NCI-H2171 (cell line): ENCODE measurements around the gene PRDM16.
A peak's percentile ranks its signal among the peaks of the same experiment; 100 is the strongest.

Experiments
- DNase-seq: peaks from one replicate; lab custom pipeline; 2025; lab: John Stamatoyannopoulos, UW

The PRDM16 gene

DNA sequence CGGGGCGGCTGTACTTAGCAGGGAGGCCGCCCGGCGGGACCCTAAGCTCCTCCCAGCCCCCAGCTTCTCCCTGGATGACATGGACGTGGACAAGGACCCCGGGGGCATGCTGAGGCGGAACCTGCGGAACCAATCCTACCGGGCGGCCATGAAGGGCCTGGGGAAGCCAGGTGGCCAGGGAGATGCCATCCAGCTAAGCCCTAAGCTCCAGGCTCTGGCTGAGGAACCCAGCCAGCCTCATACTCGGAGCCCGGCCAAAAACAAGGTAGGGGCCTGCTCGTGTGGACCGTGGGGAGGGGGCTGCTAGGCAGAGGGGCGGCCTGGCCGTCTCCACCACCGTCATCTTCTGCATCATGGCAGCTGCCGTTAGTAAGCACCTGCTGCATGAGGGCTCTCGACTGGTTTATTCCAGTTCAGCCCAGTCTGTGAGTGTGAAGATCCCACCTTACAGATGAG, 394.4 kb downstream of the PRDM16 start:
- DNase-seq: no peak

DNA sequence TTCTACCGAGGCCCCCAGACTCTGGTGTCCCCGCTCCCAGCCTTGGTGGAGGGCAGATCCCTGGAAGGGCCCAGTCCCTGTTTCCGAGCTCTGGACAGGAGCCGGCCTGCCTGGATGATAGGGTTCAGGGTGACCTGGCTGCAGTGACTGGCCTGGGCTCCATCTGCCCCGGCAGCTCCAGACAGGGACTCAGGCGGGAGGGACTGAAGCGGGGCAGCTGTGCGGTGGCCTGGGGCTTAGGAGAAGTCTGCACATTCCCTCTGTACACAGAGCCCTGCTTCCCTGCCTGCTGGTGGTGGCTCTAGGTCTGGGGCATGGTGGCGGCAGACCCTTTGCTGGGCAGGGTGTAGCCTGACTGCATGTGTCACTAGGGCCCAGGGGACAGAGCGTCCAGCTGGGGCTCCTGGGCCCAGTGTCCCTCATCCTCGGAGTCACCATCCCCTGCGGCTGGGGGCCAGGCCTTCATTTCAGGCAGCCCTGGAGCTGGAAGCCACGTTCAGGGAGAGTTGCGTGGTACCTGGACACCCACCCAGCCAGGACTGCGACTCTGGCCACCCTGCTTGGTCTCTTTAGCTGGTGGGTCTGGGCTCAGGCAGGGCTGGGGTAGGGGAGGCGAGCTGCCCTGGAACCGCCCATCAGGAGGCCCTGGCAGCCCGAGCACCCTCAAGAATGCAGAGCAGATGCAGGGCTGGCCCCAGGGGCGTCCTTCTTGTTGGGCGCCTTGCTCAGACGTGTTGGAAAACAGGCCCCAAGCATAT, 395.1 kb downstream of the PRDM16 start:
- peak; percentile 11 for DNase-seq

DNA sequence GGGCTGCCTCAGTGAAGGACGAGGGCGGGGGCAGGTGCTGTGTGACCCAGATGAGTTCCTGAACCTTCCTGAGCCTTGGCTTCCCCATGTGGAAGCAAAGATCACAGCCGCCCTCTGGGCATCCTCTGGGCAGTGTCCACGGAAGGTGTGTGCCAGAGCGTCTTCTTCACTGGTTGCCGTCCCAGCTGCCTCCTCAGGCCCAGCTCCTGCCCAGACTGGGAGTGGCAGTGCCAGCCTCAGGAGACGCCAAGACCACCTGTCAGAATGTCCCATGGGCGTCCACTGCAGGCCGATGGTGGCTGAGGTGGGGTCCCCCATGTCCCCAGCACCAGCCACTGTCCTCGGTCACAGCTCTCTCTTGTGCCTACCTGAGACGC, 395.6 kb downstream of the PRDM16 start:
- DNase-seq: no peak

DNA sequence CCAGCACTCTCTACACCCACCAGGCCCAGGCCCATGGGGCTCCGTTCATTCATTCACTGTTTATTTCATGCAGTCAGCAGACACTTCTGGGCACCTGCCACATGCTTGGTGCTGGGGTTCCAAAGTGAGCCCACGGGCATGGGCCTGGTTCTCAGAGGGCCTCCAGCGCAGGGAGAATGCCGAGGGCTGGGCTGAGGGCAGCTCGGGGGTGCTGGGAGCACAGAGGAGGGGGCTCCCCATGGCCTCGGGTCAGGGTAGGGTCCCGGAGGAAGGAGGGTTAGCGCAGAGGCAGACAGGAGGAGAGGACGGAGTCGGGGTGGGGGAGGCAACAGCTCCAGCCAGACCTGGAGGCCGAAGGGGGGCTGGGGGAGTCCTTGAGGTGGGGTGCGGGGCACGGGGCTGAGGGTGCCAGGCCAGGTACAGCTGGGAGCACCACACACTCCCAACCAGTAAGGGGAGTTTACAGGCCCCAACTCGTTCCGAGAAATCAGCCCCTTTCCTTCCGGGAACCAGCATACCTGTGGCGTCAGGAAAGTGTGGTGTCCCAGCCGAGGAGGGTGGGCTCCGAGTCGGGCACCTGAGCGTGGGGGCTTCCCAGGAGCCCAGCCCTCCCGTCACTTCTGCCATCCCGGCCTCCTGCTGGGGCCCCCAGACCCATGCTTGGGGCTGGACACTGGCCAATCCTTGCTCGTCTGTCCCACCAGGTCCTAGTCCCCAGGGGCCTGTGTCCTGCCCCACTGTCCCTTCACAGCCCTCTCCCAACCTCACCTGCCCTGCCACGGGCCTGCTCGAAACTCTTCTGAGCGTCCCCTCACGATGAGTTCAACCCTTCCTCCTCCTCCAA, 396.3 kb downstream of the PRDM16 start:
- no peak for DNase-seq

DNA sequence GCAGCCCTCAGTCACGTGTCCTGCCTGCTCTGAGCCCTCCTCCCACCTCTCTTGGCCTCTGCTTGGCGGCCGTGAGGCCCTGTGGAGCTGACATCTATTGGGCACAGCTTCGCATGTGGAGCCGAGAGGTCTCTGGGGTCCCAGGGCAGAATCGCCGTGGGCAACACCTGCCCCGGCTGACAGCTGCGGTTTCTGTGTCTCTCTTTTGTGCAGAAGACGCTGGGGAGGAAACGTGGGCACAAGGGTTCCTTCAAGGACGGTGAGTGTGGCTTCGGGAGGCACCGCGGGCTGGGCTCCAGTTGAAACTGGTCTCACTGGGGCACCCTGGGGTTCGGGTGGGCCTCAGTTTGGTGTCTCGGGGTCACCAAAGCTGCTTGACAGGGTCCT, 396.9 kb downstream of the PRDM16 start:
- no peak for DNase-seq

DNA sequence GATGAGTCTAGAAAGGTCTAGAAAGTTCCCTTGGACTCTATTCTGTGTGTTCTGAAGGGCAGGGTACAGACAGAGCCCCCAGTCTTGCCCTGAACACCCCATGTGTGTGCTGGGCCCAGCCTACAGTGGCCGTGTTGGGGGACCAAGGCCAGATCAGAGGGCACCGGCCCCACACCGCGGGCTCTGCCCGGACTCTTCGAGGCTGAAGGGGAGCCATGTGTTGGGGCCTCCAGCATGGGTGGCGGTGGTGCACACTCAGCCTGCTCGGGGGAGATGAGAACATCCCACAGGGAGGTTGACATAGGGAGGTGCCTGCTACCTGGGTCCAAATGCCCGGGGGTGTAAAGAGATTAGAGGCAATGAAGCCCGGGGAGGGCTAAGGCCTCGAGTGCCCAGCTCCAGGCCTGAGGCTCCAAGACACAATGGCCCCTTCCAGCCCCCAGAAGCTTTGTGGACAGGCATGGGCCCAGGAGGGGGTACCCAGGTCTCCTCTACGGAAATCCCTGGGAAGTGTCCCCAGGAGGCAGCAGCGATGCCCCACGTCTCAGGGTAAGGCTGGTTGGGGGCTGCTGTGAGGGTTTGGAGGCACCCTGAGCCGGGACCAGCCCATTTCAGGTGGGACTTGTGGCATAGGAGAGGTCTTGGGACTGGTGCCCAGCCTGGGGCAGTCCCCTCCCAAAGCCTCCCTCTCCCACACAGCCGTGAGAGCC, 397.5 kb downstream of the PRDM16 start:
- DNase-seq: no peak

DNA sequence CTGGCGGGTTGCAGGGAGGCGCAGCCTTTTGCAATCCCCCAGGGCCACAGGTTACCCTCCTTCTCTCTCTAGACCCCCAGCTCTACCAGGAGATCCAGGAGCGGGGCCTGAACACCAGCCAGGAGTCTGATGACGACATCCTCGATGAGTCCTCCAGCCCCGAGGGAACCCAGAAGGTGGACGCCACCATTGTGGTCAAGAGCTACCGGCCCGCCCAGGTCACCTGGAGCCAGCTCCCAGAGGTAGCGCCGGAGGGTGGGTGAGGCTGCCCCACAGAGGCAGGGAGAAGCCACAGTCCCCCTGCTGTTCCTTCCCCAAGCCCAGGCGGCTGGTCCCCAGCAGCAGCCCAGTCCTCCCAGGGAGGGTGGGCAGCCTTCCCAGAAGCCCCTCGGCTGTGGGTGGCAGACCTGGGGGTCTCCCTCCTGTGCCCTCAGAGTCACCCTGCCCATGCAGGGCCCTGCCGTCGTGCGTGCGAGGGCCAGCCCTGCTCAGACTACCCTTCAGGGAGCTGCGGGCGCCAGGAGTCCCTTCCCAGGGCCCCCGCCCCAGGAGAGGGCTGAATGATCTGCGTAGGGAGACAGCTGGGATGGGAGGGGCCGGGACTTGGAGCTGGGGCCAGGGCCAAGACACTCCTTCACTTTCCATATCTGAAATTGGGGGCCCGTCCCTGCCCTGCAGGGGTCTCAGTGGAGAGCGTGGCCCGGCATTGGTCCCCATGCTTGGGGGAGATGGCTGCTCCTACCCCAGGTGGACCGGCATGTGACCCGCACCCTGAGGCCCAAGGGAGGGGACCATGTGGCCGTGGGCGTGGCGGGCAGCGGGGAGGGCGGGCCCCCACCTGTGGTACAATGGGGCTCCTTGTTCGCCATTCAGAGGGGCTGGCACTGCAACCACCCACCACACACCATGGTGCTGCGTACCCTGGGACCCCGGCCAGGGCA, 398.4 kb downstream of the PRDM16 start:
- no peak for DNase-seq

DNA sequence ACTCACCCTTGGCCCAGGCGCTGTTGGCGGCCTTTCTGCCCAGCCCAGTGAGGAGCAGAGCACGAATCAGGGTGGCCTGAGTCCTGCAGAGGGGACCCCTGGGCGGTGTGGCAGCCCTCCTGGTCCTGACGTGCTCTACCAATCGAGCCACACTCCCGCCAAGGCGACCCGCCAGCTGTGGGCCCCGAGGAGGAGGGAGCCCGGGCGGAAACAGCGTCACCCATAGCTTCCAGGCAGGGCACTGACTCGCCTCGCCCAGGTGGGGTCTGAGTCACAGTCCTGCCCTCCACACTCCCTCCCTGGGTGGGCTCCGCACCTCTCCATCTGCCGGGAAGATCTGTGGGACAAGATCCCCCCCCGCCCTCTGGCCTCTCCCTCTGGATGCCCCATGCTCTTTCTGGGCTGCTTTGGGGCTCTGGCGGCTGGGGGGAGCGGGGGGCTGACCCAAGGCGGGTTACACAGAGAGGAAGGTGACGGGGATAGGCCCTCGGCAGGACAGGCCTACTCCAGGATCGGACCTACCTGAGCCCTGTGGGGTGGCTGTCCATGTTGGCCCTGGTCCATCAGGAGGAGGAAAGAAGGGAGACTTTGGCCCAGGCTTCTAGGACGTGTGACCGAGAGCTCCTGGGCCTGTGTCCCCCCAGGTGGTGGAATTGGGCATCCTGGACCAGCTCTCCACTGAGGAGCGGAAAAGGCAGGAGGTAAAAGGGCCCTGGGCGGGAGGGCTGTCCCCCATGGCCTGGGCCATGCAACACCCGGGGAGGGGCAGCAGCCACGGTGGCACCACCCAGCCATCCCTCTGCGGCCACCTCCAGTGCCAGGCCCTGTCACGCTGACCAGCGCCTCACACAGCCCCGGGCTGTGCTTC, 399.5 kb downstream of the PRDM16 start:
- DNase-seq: no peak

DNA sequence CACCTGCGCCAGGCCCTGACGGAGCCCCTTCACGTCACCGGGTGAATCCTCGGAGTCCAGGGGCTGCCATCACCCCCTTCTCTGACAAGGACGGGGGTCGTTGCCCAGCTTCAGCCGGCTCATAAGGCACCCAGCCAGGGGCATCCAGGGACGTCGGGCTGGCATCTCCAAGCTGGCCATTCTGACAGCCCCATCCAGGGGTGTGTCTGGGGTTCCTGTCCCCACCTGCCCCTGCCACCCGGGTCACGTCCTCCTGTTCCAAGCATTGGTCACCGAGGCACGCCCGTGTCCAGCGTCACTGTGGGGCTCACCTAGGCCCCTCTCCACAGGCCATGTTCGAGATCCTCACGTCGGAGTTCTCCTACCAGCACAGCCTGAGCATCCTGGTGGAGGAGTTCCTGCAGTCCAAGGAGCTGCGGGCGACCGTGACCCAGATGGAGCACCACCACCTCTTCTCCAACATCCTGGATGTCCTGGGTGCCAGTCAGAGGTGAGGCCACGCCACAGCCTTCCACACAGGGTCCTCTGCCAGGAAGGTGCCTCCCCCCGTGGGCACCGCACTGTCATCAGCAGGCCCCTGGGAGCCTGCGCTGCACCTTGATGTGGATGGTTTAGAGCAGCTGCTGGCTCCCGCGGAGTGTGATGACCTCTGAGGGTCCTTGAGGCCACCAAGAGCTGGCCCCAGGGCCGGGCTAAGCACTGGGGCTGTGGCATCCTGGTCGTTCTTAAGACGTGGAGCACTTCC, 400.3 kb downstream of the PRDM16 start:
- DNase-seq: no peak

DNA sequence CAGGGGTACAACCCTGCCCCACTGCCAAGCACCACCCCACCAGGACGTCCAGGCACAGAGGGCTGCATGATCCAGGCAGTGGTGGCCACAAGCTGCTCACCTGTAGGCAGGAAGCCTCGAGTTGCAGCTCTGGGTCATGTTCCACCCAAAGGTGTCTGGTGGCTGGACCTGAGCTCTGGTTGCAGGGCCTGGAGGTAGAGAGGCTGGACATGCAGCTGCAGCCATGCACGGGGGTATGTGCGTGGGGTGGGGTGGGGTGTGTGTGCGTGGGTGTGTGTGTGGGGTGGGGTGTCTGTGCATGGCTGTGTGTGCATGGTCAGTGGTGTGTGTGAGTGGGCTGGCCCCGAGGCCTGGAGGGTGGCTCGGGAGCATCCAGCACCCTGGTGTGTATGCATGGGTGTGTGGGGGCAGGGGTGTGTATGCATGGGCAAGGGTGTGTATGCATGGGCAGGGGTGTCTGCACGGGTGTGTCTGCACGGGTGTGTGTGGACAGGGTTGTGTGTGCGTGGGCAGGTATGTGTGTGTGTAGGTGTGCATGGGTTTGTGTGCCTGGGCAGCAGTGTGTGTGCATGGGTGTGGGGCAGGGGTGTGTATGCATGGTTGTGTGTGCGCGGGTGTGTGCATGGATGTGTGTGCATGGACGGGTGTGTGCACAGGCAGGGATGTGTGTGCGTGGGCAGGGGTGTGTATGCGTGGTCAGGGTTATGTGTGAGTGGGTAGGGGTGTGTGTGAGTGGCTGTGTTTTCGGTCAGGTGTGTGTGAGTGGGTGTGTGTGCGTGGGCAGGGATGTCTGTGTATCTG, 401.0 kb downstream of the PRDM16 start:
- DNase-seq: no peak

DNA sequence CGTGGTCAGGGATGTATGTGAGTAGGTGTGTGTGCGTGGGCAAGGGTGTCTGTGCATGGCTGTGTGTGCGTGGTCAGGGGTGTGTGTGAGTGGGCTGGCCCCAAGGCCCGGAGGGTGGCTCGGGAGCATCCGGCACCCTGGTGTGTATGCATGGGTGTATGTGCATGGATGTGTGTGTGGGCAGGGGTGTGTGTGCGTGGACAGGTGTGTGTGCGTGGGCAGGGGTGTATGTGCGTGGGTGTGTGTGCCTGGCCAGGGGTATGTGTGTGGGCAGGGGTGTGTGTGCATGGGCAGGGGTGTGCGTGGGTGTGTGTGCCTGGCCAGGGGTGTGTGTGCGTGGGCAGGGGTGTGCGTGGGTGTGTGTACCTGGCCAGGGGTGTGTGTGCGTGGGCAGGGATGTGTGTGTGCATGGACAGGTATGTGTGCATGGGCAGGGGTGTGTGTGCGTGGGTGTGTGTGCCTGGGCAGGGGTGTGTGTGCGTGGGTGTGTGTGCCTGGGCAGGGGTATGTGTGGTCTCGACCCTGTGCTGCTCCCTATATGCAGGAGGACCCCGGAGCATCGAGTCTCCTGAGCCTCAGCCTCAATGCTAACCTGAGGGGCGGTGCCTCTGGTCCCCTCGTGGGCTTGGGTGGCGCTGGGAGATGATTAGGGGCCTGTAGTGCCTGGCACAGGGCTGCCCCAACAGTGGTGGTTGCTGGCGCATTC, 401.8 kb downstream of the PRDM16 start:
- no peak for DNase-seq

DNA sequence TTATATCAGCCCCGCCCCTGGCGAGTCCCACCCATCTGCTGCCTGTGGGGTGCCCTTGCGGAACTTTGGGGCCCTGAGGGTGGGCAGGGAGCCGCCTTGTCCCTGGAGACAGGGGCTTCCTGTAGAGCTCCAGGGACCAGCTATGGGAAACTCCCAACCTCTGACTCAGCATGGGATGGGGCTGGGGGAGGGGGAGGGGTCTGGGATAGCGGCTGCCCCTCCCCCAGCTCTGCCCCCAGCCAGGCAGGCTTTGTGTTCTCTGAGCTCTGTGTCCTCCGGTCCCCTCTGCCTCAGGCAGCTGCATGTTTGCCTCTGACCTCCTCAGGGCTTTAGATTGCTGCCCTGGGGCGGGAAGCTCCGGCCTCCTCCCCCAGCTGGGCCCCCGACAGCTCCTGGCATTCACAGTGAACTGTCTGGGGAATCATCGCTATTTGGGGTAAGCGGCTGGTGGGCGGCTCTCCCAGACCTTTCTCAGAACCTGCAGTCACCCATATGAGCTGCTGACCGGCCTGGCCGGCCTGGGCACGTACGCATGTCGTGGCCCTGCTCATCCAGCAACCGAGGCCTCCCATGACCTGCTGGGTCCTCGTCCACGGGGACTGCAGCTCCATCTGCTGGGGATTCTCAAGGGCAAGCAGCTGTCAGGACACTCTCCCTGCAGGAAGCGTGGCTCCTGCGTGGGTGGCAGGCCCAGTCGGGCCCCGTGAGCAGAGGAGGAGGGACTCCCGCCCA, 402.5 kb downstream of the PRDM16 start:
- DNase-seq: no peak

DNA sequence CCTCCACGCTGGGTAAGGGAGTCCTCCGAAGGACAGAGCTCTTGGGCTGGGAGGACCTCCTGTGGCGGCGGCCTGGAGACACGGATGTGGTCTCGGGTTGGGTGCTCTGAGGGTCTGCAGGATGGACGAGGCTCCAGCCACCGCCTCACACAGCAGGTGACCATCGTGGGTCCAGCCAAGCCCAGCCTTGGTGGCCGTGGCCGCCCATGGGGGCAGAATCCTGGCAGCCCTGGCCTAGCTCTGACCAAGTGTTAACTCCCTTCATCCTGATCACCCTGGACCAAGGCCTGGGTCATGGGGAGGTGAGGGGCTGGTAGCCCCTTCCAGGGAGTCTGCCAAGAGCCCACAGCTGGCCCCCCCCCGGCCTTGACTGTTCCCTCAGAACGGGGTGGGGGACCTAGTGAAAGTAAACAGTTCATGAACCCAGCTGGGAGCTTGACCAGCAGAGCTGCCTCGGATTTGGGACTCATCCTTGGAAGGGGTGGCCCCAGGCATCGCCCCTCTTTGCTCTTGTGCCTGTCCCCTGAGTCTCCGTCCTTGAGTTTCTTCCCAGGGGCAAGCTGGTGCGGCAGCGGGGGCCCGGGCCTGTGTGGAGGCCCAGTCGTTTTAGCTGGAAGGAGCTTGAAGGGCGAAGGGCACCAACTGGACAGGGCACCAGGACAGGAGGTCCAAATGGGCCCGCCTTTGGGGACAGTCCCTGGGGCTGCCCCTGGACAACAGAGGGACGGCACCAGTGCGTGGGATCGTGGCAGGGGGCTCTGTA, 403.3 kb downstream of the PRDM16 start:
- no peak for DNase-seq

DNA sequence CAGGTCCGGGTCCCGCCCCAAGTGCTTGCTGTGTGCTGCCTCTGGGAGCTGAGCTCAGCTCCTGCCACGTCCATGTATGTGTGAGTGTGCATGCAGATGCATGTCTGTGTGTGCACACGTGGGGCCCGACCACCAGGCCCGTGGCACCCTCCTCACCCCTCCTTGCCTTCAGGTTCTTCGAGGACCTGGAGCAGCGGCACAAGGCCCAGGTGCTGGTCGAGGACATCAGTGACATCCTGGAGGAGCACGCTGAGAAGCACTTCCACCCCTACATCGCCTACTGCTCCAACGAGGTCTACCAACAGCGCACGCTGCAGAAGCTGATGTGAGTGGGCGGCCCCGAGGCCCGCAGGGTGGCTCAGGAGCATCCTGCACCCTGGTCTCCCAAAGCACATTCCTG, 403.9 kb downstream of the PRDM16 start:
- DNase-seq: no peak

DNA sequence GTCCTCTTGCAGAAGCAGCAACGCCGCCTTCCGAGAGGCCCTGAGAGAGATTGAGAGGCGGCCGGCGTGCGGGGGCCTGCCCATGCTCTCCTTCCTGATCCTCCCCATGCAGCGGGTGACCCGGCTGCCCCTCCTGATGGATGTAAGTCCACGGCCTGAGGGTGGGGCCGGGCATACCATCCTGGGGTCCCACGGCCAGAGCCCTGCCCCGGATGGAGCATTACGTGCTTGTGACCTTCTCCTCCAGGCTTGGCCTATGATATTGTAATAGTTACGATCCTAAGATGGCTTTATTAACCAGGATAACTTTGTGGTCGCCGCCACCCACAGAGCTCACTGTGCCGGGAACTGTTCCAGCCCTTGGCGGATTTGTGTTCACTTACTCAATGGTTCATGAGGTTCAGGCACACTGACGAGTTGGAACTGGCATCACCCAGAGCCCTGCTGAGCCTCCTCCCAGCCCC, 404.4 kb downstream of the PRDM16 start:
- DNase-seq: no peak

DNA sequence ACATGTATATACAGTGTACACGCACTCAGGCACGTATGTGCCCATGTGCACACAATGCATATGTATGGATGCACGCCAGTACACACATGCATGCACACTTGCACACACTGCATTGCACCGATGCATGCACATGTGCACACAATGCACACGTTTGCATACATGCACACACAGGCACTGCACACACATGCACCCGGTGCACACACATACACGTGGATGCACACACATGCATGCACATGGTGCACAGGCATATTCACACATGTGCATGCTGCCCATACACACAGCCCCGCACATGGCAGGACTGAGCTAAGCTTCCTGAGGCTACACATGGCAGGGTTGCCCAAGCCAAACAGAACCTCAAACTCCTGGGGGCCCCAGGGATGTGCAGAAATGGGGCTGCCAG, 405.0 kb downstream of the PRDM16 start:
- no peak for DNase-seq

DNA sequence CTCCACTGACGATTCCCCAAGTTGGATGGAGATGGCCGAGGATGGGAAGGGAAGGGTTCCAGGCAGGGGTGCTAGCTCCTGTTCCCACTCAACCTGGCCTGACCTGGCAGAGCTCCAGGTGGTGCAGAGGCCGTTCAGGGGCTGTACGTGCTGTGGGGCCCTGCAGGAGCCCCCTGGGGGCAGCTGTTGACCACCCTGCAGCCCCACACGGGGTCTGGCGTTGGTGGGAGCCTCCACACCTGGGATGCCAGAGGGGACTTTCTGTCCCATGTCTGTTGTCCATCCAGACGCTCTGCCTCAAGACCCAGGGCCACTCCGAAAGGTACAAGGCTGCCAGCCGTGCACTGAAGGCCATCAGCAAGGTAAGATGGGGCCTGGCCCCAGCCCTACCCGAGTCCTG, 405.4 kb downstream of the PRDM16 start:
- no peak for DNase-seq
